Chondrocyte (in vitro differentiated cells): ENCODE data around the gene CCDC27. TPM values are rescaled to one million over a fixed set of nuclear protein-coding genes. Genes with fewer than 3 reads are reported as not detected.

Source experiments
- DNase-seq: peaks from one replicate; pipeline ENCODE4 v3.0.0; 2021; ENCODE audit warnings: mixed read lengths, low spot score
- H3K27ac Mint-ChIP-seq: one replicate; pipeline ENCODE4 v1.8.0; 2021; ENCODE audit warnings: mild to moderate bottlenecking, moderate library complexity, mixed read lengths; ENCODE audit not compliant: unreplicated experiment
- H3K27me3 Mint-ChIP-seq: 2 replicates; pipeline ENCODE4 v1.8.0; 2021; ENCODE audit warnings: low read depth, mixed read lengths
- H3K36me3 Mint-ChIP-seq: 2 replicates; pipeline ENCODE4 v1.8.0; 2021; ENCODE audit warnings: low read depth, mixed read lengths
- H3K4me1 Mint-ChIP-seq: 2 replicates; pipeline ENCODE4 v1.8.0; 2021; ENCODE audit warnings: low read depth, mild to moderate bottlenecking, mixed read lengths
- H3K4me3 Mint-ChIP-seq: one replicate; pipeline ENCODE4 v1.8.0; 2021; ENCODE audit warnings: mild to moderate bottlenecking, moderate library complexity, mixed read lengths; ENCODE audit not compliant: unreplicated experiment
- H3K9me3 Mint-ChIP-seq: 2 replicates; pipeline ENCODE4 v1.8.0; 2021; ENCODE audit warnings: low read depth, mixed read lengths
- CTCF ChIP-seq: fragments of 200-600 bp; sonication (generic); IDR thresholded peaks from 2 replicates; pipeline ENCODE4 v1.5.0; 2021; ENCODE audit warnings: antibody characterized with exemption, mild to moderate bottlenecking, moderate library complexity
- total RNA-seq: library from RNA; stranded (reverse); gene quantifications from 3 replicates; pipeline ENCODE4 v1.2.1, GENCODE V29; 2021

CCDC27 gene
- total RNA-seq, 1 donor from 2014 or later: not detected

GRCh38 chr1:3743421-3743820 is 8.8 kb upstream of the CCDC27 start:
- peaks cover 28% of the 10 kb centered on the region for H3K4me1 Mint-ChIP-seq
- H3K36me3 Mint-ChIP-seq: peaks cover 3% of the 10 kb centered on the region
- TF ChIP-seq CTCF: no peak
- H3K4me3 Mint-ChIP-seq: no peak overlapping the region
- no peak overlapping the region for H3K27ac Mint-ChIP-seq
- no peaks in the 10 kb centered on the region for H3K27me3 Mint-ChIP-seq
- no peak for DNase-seq
- H3K9me3 Mint-ChIP-seq: no peaks in the 10 kb centered on the region

GRCh38 chr1:3743826-3744225 is 8.4 kb upstream of the CCDC27 start:
- Mint-ChIP-seq H3K9me3 (no peaks in the 10 kb centered on the region), H3K27ac (no peak overlapping the region), H3K4me1 (peaks cover 28% of the 10 kb centered on the region), H3K36me3 (peaks cover 3% of the 10 kb centered on the region), H3K4me3 (no peak overlapping the region), H3K27me3 (no peaks in the 10 kb centered on the region)
- DNase-seq: no peak
- no peak for TF ChIP-seq CTCF

GRCh38 chr1:3744646-3745045 is 7.6 kb upstream of the CCDC27 start:
- peaks cover 28% of the 10 kb centered on the region for H3K4me1 Mint-ChIP-seq
- H3K27ac Mint-ChIP-seq: no peak overlapping the region
- DNase-seq: peak; percentile 76
- H3K27me3 Mint-ChIP-seq: no peaks in the 10 kb centered on the region
- H3K36me3 Mint-ChIP-seq: peaks cover 3% of the 10 kb centered on the region
- no peak for TF ChIP-seq CTCF
- no peaks in the 10 kb centered on the region for H3K9me3 Mint-ChIP-seq
- H3K4me3 Mint-ChIP-seq: no peak overlapping the region

GRCh38 chr1:3745071-3745470 is 7.2 kb upstream of the CCDC27 start:
- peaks cover 3% of the 10 kb centered on the region for H3K36me3 Mint-ChIP-seq
- DNase-seq: peak; percentile 75
- no peak overlapping the region for H3K4me3 Mint-ChIP-seq
- H3K4me1 Mint-ChIP-seq: peaks cover 28% of the 10 kb centered on the region
- no peaks in the 10 kb centered on the region for H3K27me3 Mint-ChIP-seq
- no peaks in the 10 kb centered on the region for H3K9me3 Mint-ChIP-seq
- no peak for TF ChIP-seq CTCF
- H3K27ac Mint-ChIP-seq: no peak overlapping the region

- Mint-ChIP-seq H3K4me1 (peaks cover 28% of the 10 kb centered on the region), H3K9me3 (no peaks in the 10 kb centered on the region), H3K4me3 (peak overlapping the region; percentile 70), H3K27ac (peak overlapping the region; percentile 29), H3K27me3 (peaks cover 2% of the 10 kb centered on the region), H3K36me3 (peaks cover 3% of the 10 kb centered on the region)
- TF ChIP-seq CTCF: no peak
- peak; percentile 92 for DNase-seq
Observed at GRCh38 chr1:3745590-3746381, 6.5 kb upstream of the CCDC27 start.
